GM10847 (cell line): ENCODE results near the gene AGBL1.

Experiments
- POLR2A ChIP-seq: IDR thresholded peaks from 2 replicates; pipeline ENCODE4 v1.6.1; 2011; ENCODE audit not compliant: insufficient read length; ENCODE audit errors: extremely low read depth

The AGBL1 gene

DNA sequence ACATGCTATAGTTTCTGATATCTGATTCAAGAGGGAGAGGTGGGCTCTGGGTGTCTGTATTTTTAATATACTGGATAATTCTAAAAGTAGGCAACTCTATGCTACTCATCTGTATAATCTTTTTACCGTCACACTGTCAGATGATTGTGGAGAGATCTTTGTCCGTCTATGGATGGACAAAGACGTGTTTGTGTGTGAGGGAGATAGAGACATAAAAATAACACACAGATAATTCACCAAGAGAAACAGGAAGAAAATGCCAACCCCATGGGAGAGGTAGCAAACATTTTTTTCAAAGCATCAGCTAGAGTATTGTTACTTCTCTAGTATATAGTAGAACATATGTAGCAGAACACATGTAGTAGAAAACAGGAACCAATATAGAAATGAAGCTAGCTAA, 346.1 kb downstream of the AGBL1 start:
- TF ChIP-seq POLR2A = no peak

DNA sequence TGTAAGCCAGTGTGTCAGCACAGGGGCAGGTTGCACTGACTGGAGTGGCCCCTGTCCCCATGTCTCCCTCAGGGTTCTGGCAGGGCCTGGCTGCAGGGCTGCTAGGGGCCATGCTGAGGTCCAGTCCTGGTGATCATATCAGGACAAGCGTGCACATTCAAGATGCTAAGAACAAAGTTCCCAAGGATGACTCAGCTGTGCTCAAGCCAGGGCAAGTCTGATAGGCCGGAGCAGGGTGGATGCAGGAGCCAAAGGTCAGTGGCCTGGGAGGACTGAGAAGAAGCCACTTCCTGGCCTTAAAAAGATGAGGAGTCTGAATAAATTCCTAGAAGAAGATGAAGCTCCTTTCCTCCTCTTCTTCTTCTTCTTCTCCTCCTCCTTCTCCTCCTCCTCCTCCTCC, 353.2 kb downstream of the AGBL1 start:
- TF ChIP-seq POLR2A = no peak

DNA sequence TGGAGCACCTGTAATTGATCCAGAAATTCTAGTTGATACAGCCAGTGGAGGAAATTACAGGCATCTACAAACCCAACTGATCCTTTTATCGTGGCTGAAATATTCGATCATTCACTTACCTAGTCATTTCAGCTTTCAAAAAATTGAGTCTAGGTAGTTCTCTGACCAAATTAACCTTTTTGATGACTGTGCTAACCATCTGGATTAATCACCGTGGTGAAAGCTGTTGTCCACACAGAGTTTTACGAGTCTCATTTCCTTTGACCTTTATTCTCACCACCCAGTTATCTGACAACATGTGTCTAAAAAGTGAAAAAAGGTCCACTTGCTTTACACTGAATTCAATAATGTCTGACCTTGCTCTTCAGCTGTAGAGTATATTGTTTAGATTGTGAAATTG, 354.3 kb downstream of the AGBL1 start:
- no peak for TF ChIP-seq POLR2A

DNA sequence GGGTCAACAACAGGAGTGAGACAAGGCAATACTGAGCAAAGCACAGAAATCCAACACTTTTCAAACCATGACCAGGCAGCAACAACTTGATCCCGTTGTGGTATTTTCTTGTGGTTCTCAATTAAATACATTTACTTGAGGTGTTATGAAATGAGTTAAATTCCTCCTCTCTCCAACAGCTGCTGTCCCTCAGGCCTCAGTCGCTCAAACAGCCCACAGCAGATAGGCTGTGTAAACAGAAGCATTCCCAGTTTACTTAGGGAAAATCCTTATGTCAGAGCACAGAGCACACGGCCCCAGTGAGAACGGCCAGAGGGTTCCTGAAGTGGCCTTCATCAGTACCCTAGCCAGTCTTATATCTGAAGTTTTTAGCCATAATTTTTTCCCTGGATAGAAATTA, 359.9 kb downstream of the AGBL1 start:
- TF ChIP-seq POLR2A = no peak

DNA sequence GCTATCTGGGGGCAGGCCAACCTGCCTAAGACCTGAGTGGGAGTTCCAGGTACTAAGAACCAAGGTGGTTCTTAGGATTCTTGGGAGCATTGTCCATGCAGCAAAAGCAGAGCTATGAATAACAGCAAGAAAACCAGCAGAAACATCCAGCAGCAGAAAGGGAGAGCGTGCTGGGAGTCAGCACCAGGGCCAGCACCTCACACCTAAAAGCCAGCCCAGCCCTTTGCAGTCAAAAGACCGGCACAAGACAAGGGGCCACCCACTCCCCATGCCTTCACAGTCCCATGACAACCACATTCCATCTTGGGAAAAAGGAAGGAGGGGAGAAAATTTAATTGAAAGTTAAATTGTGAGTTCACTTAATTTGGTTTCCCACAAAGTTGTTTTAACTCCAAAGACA, 364.9 kb downstream of the AGBL1 start:
- no peak for TF ChIP-seq POLR2A

DNA sequence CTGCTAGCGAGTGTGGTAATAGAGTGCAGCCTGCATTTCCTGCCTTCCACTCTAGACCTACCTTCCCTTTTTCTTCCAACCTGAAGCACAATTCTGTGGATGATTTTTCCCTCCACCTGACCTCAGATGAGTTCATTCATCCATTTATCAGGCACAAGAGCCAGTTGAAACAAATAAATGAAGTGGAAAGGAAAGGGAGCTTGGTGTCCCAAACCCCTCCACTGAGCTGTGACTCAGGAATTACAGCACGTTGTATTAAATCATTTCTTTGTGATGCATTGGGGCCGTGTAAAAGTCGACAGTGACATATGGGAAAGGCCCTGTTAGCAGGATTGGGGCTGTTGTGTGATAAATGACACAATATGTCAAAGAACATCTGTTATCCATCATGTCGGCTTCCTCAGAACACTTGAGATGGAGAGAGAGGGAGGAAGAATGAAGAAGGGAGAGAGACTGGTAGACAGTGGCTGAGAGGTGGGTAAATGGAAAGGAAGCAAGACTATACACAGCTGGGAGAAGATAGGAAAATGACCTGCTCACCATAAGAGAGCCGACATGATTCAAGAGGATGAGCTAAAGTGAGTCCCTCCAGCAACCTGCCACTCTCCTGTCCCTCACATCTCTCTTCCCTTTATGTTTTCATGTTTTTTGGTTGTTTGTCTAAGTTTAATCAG, 366.0 kb downstream of the AGBL1 start:
- no peak for TF ChIP-seq POLR2A

DNA sequence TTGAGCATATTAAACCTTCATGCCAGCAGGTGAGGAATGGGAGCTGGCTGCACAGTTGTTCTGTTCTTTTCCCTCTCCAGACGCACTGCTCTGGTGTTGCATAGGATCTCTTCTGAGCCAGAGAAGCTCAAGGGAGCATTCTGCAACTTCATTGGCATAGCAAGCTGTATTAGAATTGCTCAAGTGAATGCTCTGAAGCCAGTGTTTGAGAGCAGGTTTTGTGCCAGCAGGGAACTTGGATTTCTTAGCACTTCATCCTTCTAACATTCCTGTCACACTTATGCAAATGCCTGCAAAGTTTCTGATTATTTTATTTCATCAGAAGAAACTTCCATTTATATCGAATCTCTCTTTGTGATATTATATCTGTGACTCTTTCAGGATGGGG, 366.6 kb downstream of the AGBL1 start:
- TF ChIP-seq POLR2A = no peak

DNA sequence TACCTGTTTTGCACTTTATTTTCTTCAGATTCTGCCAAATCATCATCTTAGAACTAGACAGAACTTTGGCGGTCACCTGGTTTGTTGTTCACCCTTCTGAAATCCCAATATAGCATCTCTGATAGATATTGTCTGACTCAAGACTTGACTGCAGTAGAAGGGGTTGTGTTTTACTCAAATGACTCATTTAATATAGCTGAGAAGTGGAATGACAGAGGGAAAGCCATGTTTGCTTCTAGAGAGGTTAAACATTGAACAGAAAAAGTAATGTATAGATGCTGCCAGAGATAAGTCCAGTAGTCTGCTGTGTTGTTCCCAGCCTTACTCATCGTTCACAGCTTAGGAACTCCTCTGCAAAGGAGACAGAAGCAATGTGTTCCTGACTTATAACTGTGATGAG, 402.0 kb downstream of the AGBL1 start:
- no peak for TF ChIP-seq POLR2A

DNA sequence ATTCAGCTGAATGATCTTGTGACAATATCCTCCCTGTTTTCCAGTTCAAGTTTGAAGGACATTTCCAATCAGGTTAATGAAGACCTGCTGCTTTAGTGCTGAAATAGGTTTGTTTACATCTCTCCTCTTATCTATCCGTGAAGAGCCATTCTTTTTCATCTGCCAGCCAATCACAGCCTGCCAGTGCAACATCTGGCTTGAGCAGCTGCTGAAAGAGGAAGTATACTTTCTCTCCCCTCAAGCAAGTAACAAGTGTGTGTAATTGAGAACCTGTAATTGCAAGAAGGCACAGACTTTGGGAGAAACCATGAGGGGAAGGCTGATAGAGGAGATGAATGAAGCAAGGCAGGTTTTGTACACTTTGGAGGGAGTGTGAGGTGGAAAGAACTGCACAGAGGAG, 404.3 kb downstream of the AGBL1 start:
- TF ChIP-seq POLR2A = no peak

DNA sequence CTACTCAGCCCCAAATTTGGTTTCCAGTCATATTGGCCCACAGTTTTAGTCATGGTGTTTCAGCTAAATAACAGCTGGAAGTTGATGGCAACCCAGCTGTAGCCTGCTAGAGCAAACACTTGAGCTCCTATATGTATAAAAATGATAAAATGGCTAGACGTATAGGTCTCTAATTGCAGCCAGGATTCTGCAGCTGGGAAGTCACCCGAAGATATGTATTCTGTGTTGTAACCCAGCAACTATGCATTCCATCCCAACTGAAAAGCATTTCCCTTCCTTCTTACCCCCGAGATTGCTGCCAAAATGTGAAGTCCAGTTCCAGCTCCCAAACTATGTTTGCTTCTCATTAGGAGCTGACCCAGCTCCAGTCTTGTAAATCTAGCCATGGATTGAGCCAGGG, 408.4 kb downstream of the AGBL1 start:
- no peak for TF ChIP-seq POLR2A

DNA sequence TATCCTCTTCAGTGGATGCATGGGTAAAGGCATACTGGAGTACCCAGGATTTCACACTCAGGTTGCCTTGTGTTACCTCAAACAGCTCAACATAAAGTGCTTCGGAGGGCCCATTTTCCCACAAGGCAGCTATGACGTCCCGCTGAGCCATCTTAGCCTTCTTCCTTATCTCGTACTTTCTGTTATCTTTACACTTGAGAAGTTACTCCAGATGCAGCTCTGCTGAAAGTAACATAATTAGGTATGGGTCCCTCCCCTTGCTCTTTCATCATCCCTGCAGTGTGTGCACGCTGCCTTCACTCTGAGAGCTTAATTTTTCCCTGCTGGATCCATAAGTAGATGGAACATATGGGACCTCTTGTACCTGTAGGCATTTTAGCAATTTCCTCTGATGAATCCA, 410.3 kb downstream of the AGBL1 start:
- no peak for TF ChIP-seq POLR2A

DNA sequence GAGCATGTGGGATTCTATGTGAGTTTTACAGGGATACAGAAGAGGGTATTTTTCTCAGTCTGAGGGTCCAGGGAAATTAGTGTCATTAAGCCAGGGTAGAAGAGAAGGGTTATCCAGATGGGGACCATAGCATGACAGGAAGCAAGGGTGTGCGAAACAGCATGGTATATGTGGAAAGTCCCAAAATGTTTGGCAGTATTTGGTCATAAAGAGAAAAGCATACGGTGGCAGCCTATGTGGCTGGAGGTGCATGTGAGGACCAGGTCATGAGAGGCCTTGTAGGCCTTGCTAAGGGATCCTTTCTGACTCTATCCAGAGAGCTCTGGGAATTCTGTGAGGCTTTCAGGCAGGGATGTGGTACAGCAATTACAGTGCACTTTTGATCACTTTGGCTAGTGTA, 411.4 kb downstream of the AGBL1 start:
- no peak for TF ChIP-seq POLR2A

DNA sequence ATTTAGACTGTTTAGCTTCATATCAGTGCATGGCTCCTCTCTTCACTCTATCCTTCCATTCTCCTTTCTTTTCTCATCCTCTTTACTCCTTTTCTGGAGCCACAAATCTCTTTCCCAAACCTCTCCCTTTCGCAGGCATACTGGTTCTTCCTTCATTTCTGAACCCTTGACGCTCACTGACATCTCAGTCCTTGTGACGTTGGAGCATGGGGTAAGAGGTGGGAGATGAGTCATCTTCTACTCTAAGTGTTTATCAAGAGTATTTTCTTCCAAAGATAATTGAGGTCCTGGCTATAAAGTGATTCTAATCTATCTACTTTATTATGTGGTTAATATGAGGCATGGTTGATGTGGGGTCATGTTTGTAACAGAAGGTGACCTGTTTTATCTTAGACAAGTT, 414.2 kb downstream of the AGBL1 start:
- no peak for TF ChIP-seq POLR2A

DNA sequence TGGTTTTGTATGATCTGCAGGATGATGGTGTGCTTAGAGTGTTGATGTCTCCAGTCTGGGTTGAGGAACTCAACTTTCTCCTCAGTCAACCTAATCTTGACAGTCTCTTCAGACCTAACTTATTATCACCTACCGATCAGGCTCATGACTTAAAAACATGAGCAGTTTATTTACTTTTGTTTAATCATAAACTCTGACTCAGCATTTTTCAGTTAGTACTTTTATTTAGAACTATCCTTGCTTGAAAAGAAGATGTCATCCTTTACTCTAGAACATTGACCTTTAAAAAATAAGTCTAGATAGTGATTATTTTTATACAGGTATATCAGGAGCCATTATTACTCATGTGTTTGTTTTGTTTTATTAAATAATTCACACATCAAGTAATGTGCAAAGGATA, 414.8 kb downstream of the AGBL1 start:
- no peak for TF ChIP-seq POLR2A

DNA sequence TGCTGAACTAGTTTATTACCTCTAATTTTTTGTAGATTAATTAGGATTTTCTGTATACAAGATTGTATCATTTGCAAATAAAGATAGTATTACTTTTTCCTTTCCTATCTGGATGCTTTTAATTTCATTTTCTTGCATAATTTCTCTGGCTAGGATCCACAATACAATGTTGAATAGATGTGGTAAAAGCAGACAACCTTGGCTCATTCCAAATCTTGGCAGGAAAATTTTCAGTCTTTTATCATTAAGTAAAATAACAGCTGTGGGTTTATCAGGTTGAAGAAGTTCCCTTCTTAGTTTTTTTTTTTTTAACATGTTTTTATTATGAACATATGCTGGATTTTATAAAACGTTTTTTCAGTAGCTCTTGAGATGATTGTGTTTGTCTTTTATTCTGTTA, 422.6 kb downstream of the AGBL1 start:
- no peak for TF ChIP-seq POLR2A

DNA sequence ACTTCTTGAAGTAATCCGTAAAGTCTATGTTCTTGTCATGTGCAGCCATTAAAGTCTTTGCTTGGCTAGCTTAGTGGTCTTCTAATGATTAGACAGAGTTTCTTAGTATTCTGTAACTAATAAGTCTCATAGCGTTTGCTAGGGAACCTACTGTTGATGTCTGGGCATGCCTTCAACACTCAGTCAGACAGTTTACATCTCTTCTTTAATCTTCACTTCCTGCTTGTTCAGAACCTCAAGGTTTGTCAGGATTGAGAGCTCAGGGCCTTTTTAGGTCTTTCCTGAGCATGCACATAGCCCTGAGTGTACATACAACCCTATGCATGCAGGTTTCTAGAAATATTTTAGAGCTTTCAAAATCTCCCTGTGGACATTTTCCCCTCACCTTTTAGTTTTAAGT, 426.3 kb downstream of the AGBL1 start:
- no peak for TF ChIP-seq POLR2A

DNA sequence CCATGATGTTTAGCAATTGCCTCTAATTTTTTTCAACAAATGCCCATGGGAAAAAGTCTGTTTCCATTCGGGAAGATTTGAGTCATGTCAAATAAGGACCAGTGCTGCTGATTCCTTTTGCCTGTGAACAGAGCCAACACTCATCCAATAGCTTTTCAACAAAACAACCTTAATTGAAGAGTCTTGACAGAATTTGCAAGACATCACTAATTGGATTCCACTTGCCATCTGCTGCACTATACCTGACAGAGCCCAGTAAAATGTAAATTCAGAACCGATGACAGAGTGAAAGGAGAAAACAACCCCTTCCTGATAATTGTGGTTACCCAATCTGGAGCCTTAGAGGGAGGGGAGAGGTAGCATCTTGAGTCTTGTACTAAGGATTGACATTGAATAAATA, 426.7 kb downstream of the AGBL1 start:
- no peak for TF ChIP-seq POLR2A

DNA sequence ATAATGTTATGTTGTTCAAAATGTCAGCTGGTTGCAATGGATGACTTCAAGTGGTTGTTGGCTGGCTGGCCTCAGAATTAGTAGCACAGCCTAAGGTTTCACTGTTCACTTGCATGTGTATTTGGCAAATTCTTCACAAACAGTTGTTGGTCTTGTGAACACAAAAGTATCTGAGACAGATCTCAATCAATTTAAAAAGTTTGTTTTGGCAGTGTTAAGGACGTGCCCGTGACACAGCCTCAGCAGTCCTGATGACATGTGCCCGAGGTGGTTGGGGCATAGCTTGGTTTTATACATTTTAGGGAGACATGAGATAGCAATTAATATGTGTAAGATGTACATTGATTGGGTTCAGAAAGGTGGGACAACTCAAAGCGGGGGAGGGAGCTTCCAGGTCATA, 436.0 kb downstream of the AGBL1 start:
- TF ChIP-seq POLR2A = no peak

DNA sequence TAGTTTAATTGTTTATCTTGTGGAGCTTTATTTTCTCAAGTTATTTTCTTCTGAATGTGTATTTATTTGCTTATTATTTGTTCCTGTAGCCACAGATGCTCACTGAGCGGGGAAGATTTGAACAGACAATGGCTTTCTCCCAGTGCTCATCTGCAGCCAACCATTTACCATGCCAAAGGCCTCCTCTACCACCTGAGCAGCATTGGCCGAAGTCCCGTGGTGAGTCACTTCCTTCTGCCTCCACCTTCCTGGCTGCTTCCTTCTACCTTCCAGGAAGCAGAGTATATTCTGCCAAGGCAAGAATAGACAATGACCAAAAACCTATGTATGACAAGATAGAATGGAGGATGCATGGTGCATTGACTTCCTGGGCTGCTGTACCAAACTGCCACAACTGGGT, 443.1 kb downstream of the AGBL1 start:
- TF ChIP-seq POLR2A = no peak
